GM19099 (cell line): ENCODE data around the gene GRID2.

Experiments
- POLR2A ChIP-seq: IDR thresholded peaks from 3 replicates; pipeline ENCODE4 v1.6.1; 2011; ENCODE audit warnings: low read depth; ENCODE audit not compliant: insufficient read length; ENCODE audit errors: extremely low read depth

Gene GRID2

DNA sequence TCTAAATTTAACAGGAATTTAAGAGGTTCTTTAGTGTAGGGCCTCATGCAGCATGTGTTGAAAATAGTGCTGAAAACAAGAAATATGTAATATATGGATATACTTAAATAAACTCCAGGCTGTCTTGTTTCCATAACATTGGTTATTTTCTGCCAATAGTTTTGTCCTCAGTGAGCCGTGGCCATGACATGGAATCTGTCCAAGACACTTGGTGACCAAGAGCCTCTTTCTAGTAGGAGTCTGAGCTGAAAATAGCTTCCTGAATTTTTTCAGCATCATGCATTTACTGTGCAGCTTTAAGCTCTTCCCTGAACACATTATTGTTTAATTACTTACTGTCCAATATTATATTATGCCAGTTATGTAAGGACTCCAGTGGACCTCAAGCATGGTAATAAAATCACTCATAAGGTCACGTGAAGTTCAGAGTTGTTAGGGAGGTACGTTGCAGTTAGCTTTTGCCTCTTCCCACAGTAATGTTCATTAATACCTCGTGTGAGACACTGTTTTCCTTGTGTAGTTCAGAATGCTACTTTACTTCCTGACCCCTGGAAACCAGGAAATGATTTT, 488.2 kb downstream of the GRID2 start:
- TF ChIP-seq POLR2A = no peak

DNA sequence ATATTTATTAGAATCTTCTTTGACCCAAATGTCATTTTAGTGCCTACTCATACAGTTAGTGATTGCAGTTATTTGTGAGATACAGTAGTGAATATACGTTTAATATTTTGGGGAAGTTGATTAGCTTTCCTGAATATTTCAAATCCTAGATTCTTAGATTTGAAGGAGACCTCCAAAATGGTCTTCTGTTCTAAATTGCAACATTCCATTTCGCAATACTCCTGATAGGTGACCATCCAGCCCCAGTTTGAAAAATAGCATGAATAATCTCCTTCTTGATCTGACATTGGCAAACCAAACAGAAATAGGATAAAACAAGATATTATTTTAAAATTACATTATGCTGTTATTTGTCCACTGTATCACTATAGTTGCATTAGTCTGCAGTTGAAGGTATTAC, 505.6 kb downstream of the GRID2 start:
- TF ChIP-seq POLR2A = no peak

DNA sequence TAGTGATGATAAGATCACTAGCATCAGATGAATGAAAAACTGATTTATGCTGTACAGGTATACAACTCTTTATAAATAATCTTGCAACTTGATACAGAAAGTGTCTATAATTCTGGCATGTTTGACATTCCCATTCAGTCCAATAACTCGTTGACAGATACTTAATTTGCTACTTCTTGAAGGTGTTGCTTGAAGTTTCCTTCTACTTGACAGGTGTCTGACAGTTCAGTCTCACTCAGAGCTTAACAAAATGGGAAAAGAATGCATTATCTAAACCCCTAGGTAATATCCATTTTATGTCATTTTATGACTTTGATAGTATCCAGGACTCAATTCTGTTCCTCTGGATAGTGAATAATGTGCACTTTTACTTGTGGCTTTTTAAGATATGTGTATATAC, 508.9 kb downstream of the GRID2 start:
- TF ChIP-seq POLR2A = no peak

DNA sequence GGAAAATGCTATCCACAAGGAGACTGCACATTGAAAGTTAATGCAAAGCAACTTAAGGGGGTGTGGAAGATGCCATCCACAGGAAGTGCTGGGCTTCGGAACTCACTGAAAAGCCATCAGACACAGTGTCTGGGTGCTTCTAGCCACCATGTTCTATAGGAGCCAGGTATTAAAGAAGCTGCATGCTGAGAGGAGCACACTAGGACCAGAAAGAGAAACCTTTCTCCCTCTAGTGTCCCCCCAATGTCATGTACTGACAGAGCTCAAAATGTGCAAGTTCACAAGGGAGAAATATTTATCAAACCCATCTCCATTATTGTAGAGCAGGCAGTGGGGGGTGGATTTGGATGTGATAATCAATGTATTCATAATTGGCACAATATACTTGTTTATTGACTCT, 510.9 kb downstream of the GRID2 start:
- no peak for TF ChIP-seq POLR2A

DNA sequence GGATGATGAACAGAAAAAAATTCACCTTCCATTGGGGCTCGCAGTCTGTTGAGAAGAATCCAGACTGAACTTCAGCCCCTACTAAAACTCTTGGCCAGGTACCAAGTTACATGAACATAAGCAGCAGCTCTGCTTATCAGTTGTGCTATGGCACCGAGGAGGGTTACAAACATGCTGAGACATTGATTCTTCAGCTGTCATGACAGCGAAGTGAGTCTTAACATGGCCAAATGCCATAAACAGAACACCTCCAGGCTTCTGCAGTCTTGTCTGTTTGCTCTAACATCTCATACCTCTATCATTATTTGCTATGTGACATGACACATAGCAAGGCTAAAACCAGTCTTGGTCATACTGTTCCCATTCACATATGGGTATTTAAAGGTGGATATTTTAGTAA, 521.5 kb downstream of the GRID2 start:
- no peak for TF ChIP-seq POLR2A

DNA sequence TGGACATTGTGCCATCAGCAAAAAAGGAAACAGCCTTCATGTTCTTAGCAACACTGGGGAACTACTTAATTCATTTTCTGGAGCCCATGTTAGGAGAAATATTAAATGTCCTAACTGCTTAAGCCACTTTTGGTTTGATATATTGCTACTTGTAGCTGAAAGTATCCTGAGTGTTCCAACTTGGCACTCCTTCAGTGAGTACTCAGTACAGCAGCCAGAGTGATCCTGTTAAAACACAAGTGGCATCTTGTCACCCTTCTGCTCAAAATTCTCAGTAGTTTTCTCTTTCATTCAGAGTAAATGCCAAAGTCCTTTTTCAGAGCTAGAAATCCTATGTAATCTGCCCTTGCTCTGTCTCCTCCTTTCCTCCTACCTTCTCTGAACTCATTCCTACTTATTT, 522.0 kb downstream of the GRID2 start:
- TF ChIP-seq POLR2A = no peak

DNA sequence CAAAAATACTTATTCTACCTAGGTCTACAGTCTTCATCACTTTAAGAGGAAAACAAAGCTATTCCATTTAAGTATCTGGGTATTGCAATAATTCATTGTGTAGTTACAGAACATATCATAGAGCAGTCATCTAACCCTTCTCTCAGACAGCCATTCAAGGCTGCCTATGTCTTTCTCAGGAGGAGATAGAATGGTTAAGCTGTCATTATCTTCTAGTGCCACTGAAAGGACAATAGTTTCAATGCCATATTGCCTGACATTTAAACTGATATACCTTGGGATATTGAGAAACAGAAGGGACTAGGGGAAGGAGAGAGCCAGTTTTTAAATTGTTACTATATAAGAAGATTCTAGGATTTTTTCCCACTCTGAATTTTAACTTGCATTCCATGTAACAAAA, 527.0 kb downstream of the GRID2 start:
- TF ChIP-seq POLR2A = no peak

DNA sequence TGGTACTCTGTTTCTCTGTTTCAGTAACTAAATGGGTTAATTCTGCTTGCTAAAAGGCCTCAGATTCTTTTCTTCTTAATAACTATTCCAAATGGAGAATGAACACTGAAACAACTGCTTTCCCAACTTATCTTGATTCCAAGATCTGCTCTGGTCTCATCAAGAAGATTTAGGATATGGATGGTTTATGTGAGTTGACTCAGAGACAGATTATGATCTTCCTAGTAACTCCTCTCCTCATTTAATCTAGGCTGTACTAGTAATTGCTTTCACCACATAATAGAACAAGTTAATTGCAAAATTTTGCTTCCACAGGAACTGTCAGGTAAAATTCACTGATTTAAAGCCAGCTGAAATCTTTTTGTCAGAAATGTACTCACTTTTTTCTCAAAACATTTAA, 537.1 kb downstream of the GRID2 start:
- TF ChIP-seq POLR2A = no peak

DNA sequence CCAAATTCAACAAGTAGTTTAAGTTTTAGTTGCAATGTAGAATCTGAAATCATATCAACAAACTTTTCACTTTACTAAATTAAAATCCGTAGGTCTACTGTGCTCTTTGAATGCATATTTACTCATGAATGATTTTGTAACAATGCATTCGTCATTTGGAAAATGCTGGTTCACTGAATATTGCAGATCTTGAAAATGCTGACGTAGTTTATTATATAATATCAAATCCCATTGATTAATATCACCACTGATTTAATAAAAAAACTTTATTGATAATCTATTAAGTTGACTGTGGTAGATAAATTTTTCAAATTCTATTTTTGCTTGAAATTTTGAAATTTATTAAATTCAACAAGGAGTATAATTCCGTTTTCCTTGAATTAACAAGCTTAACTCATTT, 540.0 kb downstream of the GRID2 start:
- TF ChIP-seq POLR2A = no peak

DNA sequence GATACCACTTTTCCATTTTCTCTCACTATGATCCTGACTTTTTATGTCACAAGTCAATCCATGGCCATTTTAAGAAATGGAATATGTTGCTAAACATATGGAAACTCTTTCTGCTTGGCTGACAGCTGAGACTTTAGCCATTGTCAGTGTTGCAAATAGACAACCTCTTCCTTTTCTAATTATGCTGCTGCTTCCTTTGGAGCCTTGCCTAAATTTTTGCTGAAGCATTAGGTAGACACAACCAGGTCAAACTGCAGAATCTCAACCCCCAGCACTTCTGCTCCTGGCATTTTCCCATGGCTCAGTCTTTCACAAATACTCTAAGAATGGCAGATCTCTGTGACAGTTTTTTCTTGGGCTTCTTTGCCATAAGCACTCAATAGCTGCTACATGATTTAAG, 543.3 kb downstream of the GRID2 start:
- TF ChIP-seq POLR2A = no peak

DNA sequence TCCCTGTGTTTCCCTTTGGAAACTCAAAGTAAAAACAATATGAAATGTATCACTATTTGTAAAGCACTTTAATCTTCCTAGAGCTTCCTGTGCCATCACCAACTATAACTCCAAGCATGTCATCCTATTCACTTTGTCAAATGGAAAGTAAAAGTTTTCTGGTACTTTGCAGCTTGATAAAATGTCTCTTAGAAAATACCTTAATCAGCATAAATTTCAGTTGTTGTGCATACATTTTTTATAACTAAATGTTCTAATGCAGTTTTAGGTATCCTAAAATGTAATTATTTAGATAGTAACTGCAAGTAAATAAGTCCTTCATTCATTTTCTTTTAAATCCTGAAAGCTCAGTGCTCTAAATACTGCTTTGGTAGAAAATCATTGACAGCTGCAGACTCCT, 558.7 kb downstream of the GRID2 start:
- no peak for TF ChIP-seq POLR2A

DNA sequence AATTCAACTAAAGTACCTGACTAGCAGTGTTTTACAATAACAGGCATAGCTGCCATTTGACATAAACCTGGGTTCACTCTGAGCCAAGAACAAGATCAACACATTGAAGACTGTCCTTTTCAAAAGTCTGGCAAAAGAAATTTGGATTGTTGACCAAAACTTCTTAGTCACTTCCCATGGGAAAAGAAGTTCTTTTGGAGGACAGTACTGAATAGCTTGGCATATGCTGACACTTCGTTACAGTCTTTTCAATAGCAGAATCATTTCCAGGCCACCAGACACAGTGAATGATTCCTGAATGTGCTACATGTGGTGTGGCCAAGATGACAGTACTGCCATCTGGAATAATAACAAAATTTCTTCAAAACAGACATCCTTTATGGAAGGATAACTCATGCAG, 560.3 kb downstream of the GRID2 start:
- no peak for TF ChIP-seq POLR2A

DNA sequence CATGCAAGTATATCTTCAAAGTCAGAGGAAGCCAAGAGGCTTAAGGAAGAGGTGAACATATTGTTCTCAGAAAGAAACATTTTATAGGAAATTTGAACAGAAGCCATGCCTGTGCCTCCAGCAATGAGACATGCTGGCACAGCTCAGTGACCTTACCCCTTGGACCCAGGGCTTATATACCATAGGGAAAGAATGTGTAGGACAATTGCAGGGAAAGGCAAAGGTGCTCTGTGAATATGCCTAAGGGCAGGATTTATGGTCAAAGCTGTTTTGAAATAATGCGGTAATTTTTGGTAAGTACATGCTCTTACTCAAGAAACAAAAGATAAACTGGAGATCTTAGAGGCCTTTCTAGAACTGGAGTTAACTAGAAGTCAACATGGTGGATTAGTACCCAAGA, 568.8 kb downstream of the GRID2 start:
- TF ChIP-seq POLR2A = no peak

DNA sequence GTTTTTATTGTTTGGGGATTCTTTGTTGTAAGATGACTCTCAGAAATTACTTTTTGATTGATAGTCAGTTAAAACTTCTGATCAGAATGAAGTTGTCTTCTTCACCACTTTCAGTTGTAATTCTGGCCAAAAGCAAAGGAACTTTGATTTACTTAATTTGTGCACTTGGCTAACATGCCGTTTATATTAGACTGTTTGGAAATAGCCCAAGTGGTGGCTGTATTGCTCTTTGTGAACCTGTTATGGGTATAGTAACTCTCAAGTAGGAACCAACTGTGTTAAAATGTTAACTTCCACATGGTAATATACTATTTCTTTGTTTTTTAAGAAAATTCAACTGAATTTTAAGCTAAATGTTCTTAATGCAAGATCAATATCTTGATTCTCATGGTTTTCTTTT, 581.9 kb downstream of the GRID2 start:
- TF ChIP-seq POLR2A = no peak

DNA sequence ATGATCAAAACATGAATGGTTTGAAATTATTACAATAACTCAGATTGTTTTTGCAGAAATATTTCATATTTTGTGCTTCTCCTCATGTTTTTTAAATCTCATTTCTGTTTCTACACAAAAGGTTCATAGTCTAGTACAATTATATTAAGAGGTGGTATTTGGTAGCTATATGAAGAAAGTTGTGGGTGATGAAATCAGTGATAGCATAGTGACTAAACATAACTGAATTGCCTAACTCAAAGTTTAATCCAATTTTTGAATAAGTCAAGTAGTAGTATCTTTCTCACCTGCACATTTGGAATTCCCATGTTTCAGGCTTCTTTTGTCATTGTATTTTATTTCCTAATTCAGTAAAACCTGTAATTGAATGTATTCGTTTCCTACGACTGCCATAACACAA, 648.7 kb downstream of the GRID2 start:
- TF ChIP-seq POLR2A = no peak

DNA sequence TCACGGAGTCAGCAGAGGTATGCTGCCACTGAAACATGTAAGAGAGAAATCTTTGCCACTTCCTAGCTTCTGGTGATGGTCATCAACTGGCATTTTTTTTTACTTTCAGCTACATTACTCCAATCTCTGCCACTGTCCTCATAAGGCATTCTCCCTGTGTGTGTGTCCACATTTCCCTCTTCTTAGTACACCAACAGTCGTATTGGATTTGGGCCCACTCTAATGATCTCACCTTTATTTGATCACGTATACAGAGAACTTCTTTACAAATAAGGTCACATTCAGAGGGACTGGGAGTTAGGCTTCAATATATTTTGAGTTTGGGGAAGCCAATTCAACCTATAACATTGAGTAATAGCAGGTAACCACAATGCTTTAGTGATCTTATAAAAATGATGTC, 649.1 kb downstream of the GRID2 start:
- no peak for TF ChIP-seq POLR2A

DNA sequence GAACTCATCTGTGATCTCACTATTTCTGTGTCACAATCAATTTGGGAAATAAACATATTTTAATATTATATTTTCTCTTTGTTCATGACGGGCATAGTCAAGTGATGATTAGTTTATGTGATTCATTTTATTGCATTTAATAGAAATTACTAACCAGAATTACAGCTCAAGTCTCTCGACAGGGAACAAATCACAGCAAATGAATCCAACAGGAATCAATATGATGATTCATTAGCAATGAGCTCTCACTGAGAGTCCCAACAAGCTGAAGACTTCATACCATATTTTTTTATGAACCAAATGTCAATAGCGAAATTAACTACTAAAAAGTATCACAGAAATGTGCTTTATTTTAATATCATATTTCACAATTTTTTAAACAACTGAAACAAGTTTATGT, 649.7 kb downstream of the GRID2 start:
- TF ChIP-seq POLR2A = no peak
